Gastrocnemius medialis (tissue), 4 donors: Measurements from ENCODE around the gene GRIK5.

Experiments
- CTCF ChIP-seq, 5 experiments: fragments of 450-650 bp in 3 of 5; fragments of 200-600 bp in 2 of 5; sonication (generic) in 2 of 5; IDR thresholded peaks in 4 of 5; conservative IDR thresholded peaks in 1 of 5; 1 replicate in 4 of 5; 2 replicates in 1 of 5; pipeline ENCODE4 v1.5.1; 2016 to 2019; ENCODE audit warnings: antibody characterized with exemption in 5 of 5, mild to moderate bottlenecking in 3 of 5, moderate library complexity in 3 of 5
- POLR2A ChIP-seq, 2 donors: fragments of 450-650 bp; IDR thresholded peaks; one replicate each; pipeline ENCODE4 v1.6.1; 2017; ENCODE audit warnings: antibody characterized with exemption in 2 of 2, mild to moderate bottlenecking in 2 of 2, moderate library complexity in 2 of 2

- TF ChIP-seq POLR2A (IDR thresholded peaks at IDR 0.05): no peak
- TF ChIP-seq CTCF (IDR thresholded peaks at IDR 0.05 in 4 of 5, conservative IDR thresholded peaks at IDR 0.05 in 1 of 5): no peak
Measured at GRCh38 chr19:42030645-42031440, 39.2 kb downstream of the GRIK5 start.
